Measurements from ENCODE around the gene CDK12.

Gene CDK12

DNA sequence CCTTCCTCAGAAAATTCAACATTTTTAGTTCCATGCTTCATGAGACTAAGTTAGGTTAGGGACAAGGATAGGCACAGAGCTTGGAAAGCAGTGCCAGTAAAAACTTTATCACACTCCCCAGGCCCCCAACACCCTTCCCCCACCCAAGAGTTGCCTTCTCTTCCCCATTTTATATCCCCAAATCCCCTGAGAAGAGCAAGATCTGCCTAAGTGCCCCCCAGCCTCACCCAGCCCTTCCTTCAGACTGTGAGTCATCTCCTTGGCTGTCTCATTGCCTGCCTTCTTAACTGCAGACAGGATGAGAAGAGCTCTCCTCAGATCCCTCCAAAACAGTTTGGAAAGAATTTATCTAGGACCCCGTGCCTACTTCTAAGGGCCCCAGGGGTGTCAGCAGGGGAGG is 90.6 kb downstream of the CDK12 start:
- peak; percentile 29 for DNase-seq

GRCh38 chr17:39553341-39553945 is 92.2 kb downstream of the CDK12 start:
- DNase-seq = peak; percentile 62

DNA sequence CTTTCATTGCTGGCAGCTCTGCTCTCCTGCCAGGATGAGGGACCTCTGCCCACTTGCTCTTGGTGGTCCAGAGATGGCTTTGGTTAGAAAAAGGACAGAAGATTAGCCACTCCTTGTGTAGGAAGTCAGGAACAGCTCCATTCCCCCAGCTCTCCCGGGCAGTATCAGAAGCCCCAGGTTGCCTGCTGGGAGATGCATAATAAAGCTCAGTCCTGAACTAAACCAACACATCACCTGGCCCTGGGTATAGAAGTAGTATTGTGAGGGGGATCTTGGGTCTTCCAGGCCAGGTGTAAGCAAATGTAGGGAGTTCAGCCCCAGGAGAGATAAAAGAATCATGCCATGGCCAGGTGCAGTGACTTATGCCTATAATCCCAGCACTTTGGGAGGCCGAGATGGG is 94.1 kb downstream of the CDK12 start:
- no peak for DNase-seq

GRCh38 chr17:39556423-39556822 is 95.1 kb downstream of the CDK12 start:
- DNase-seq = no peak

DNA sequence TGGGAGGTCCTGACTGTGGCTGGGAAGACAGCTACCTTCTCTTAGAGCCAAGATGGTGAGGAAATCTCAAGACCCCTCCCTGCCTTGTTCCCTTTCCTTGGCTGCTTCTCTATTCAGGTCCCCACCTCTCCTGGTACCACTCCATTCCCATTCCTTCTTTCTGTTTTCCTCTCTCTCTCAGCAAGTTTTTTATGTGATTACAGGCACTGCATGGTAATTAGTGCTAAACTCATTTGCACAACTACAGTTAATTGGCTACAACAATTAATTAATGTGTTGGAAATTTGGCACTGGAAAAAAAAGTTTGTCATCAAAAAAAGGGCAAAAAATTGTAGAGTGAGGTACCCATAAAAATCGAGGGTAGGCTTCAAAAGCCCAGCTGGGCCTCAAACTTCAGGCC is 101.1 kb downstream of the CDK12 start:
- DNase-seq = no peak

GRCh38 chr17:39562976-39563375 is 101.7 kb downstream of the CDK12 start:
- no peak for DNase-seq

DNA sequence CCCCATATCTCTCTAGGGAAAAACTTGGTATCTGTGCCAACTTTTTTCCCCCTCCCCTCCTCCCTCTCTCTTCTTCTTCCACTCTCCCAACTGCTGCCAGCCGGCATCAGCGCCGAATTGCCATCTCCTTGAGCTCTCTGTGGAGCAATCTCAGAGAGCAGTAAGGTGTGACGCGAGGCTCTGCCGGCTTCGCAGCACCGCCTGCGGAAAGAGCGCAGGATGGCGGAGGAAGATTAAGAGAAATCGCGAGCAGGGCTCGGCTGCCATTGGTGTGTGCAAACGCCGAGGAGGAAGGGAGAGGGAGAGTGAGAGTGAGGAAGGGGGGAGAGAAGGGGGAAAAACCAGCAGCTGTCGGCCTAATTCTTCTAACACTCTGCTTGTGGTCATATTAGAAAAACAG is 102.2 kb downstream of the CDK12 start:
- no peak for DNase-seq

GRCh38 chr17:39564211-39564848 is 103.0 kb downstream of the CDK12 start:
- DNase-seq = no peak

- DNase-seq = no peak
Measured at GRCh38 chr17:39566094-39566850, 105.0 kb downstream of the CDK12 start.

DNA sequence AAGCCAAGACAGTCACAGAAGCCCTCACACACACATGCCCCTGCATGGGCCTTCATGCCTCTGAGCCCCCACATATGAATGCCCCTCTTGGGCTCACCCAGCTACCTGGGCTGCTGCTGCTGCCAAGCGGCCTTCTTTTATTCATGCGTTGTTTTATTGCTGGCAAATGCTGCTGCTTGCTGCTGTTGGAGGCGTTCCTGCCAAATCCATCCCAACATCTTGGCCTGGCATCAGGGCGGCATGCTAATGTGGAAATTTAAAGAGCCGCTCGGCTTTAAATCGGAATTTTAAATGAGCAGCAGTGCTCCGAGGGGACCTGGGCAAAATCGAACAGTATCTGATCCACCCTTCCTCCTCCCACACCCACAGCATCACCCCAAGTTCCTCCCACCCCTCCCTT is 107.4 kb downstream of the CDK12 start:
- no peak for DNase-seq

DNA sequence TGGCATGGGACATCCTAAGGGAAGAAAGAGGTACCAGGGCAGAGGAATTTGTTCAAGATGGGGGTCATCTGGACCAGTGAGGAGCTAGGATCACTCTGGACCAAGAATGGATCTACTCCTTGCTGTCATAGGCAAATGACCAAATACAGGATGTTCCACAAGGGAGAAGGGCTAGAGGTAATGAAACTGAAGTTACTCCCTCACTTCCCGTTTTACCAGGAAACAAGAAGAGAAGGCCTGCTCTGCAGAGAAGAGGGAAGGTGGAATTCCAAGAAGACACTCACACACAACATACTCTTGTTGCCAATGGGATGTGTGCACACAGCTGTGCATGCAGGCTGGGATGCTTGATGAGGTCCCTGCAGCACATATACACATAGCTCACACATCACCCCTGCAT is 107.8 kb downstream of the CDK12 start:
- DNase-seq = no peak

- DNase-seq = no peak
Measured at GRCh38 chr17:39572121-39572520, 110.8 kb downstream of the CDK12 start.

DNA sequence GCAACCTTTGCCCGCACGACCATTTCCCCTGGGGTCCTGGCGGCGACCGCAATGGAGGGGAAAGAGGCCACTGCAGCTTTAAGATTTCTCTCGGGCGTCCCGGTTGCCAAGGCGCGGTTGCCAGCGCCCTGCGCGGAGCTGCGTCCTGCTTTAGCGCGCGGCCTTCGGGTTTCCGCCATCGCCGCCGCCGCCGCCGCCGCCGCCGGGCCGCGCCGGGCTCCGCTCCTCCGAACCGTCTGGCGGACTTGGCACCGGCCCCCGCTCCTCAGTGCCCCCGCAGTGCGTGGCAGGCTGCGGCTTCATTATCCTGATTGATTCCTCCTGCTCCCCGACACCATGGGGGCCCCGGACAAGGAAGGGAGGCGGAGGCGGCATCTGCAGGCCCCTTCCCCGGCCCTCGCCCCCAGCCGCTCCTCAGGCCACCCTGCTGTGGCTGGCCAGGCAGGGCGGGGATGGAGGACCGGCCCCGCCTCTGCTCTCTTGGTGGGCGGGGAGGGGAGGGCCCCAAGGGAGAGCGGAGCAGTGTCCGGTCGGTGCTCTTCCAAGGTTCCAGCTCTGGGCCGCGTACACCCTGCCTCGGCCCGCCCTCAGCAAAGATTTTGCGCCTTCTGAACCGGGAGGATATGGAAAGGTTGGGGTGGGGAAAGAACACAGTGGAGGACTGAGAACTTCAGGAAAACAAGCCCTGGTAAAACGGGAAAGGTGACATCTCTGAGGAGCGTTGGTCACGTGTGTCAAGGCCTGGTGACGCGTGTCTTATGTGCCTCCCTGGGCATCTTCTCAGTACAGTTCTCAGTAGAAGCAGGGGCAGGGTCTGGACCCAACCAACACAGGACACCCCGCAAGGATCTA is 112.4 kb downstream of the CDK12 start:
- DNase-seq = peak; percentile 82

GRCh38 chr17:39576187-39576586 is 114.9 kb downstream of the CDK12 start:
- DNase-seq = peak; percentile 35

DNA sequence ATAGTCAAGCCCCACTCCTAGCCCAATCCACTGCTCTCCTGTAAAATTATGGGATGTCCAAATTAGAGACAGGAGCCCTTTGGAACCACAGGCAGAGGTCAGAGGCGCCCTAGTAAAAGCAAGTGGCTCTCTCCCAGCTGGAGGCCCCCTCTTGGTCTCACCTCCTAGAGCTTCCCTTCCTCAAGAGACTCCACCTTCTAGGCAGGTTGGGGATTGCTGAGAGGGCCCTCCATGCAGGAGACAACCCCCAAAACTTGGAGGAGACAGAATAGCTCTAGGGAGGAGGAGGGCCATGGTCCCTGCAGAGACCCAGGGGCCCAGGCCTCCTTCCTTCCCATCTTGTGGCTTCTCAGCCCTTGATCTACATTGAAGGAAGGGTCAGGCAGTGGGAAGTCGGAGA is 117.0 kb downstream of the CDK12 start:
- no peak for DNase-seq

- DNase-seq = no peak
Measured at GRCh38 chr17:39579318-39580081, 118.2 kb downstream of the CDK12 start.

DNA sequence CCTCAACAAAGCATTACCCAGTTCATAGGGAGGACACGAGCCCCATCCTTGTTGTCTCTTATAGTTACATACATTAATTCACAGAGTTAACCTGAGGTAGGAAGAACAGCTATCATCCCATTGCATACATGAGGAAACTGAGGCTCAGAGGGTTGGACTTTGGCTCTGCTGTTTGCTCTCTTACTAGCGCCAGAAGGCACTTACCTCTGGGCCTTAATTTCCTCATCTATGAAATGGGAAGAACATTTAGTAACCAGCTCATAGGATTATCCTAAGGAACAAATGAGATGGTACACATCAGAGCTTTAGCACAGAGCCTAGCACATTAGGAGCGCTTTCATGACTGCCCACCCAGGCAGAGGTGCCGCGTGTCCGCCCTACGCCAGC is 118.8 kb downstream of the CDK12 start:
- no peak for DNase-seq

GRCh38 chr17:39581071-39581758 is 119.9 kb downstream of the CDK12 start:
- no peak for DNase-seq

- DNase-seq = no peak
Measured at GRCh38 chr17:39581759-39582085, 120.4 kb downstream of the CDK12 start.

- no peak for DNase-seq
Measured at GRCh38 chr17:39582658-39583057, 121.4 kb downstream of the CDK12 start.
